Vagina (tissue), 2 donors: ENCODE results near the gene ZNF407. TPM values are rescaled to one million over a fixed set of nuclear protein-coding genes. Genes with fewer than 3 reads are reported as not detected.

Experiments
- DNase-seq, 2 donors: peaks; one replicate each; pipeline ENCODE4 v3.0.0-alpha.2; 2017; ENCODE audit errors: extremely low spot score in 2 of 2
- H3K27ac ChIP-seq: fragments of 200-600 bp; sonication (generic); one replicate; pipeline ENCODE4 v1.5.1; 2019
- H3K27me3 ChIP-seq: fragments of 200-600 bp; sonication (generic); one replicate; pipeline ENCODE4 v1.5.1; 2019
- H3K36me3 ChIP-seq, 2 donors: fragments of 200-600 bp; sonication (generic); one replicate each; pipeline ENCODE4 v1.5.1; 2017 to 2019
- H3K4me1 ChIP-seq: fragments of 200-600 bp; sonication (generic); one replicate; pipeline ENCODE4 v1.5.1; 2019
- H3K4me3 ChIP-seq, 2 donors: fragments of 200-600 bp; sonication (generic); 1 replicate in 1 of 2; 2 replicates in 1 of 2; pipeline ENCODE4 v1.5.1; 2016 to 2019
- H3K9me3 ChIP-seq: fragments of 200-600 bp; sonication (generic); one replicate; pipeline ENCODE4 v1.5.1; 2019
- POLR2A ChIP-seq, 2 donors: fragments of 450-650 bp; IDR thresholded peaks; one replicate each; pipeline ENCODE4 v1.6.1; 2017; ENCODE audit warnings: antibody characterized with exemption in 2 of 2, mild to moderate bottlenecking in 2 of 2, moderate library complexity in 2 of 2
- POLR2AphosphoS5 ChIP-seq, 2 donors: sonication (generic); formaldehyde crosslinking; IDR thresholded peaks; one replicate each; pipeline ENCODE4 v1.9.0; 2017; ENCODE audit warnings: antibody characterized with exemption in 2 of 2, mild to moderate bottlenecking in 2 of 2, low read depth in 1 of 2; ENCODE audit not compliant: insufficient read depth in 1 of 2
- intact Hi-C: fragments of 100-400 bp; cut with DNase I; formaldehyde crosslinking; loops from one replicate; pipeline ENCODE4 v1.15.1; 2023
- total RNA-seq: library from RNA; depleted of rRNA; stranded (reverse); fragments of >200 nt; gene quantifications from one replicate; pipeline ENCODE4 v1.2.3, GENCODE V29; 2016
- TF ChIP-seq, protein P1 (sequence below), 3 experiments: fragments of 450-650 bp in 2 of 3; fragments of 200-600 bp in 1 of 3; sonication (generic) in 1 of 3; IDR thresholded peaks; one replicate each; pipeline ENCODE4 v1.5.1; 2017 to 2019; ENCODE audit warnings: antibody characterized with exemption in 3 of 3, mild to moderate bottlenecking in 2 of 3, moderate library complexity in 2 of 3

Gene ZNF407
- total RNA-seq, 1 donor from 2014 or later, result 15.5 TPM

DNA sequence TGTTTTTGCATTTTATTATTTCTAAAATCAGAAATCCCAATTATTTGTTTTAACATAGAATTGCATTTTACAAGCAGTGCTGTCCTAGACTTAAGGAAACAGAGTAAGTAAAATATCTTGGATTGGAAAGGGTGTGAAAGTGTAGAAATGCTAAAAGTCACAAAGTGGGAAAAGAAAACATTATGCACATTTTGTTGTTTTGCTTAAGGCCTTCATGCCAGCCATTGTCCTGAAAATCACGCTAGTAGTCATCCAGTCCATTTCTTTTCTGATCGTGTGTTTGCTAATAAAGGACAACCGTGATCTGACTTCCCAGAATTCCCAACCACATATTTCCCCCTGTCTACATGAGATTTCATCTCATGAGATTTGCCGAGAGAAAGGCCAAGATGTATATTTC, 412.2 kb downstream of the ZNF407 start:
- intact Hi-C loops, result no loop called here
- TF ChIP-seq POLR2AphosphoS5 (IDR thresholded peaks at IDR 0.05; ENCODE audit: insufficient read depth in 1 of 2, low read depth in 1 of 2) (no peak), POLR2A (IDR thresholded peaks at IDR 0.05) (no peak)
- H3K27ac ChIP-seq, result no peak overlapping the region
- no peaks in the 10 kb centered on the region for H3K4me1 ChIP-seq
- DNase-seq, result no peak
- no peaks in the 10 kb centered on the region for H3K9me3 ChIP-seq
- no peaks in the 10 kb centered on the region for H3K36me3 ChIP-seq
- no peak overlapping the region for H3K4me3 ChIP-seq
- H3K27me3 ChIP-seq, result no peaks in the 10 kb centered on the region

- no peak for DNase-seq
- H3K9me3 ChIP-seq, result no peaks in the 10 kb centered on the region
- H3K4me1 ChIP-seq, result no peaks in the 10 kb centered on the region
- no peak overlapping the region for H3K4me3 ChIP-seq
- intact Hi-C loops, result no loop called here
- TF ChIP-seq POLR2AphosphoS5 (IDR thresholded peaks at IDR 0.05; ENCODE audit: insufficient read depth in 1 of 2, low read depth in 1 of 2), result no peak
- TF ChIP-seq POLR2A (IDR thresholded peaks at IDR 0.05), result no peak
- TF ChIP-seq, protein P1, sequence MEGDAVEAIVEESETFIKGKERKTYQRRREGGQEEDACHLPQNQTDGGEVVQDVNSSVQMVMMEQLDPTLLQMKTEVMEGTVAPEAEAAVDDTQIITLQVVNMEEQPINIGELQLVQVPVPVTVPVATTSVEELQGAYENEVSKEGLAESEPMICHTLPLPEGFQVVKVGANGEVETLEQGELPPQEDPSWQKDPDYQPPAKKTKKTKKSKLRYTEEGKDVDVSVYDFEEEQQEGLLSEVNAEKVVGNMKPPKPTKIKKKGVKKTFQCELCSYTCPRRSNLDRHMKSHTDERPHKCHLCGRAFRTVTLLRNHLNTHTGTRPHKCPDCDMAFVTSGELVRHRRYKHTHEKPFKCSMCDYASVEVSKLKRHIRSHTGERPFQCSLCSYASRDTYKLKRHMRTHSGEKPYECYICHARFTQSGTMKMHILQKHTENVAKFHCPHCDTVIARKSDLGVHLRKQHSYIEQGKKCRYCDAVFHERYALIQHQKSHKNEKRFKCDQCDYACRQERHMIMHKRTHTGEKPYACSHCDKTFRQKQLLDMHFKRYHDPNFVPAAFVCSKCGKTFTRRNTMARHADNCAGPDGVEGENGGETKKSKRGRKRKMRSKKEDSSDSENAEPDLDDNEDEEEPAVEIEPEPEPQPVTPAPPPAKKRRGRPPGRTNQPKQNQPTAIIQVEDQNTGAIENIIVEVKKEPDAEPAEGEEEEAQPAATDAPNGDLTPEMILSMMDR (IDR thresholded peaks at IDR 0.05), result no peak
- H3K27ac ChIP-seq, result no peak overlapping the region
- no peaks in the 10 kb centered on the region for H3K27me3 ChIP-seq
- H3K36me3 ChIP-seq, result no peaks in the 10 kb centered on the region
Measured at GRCh38 chr18:75010278-75010677, 412.6 kb downstream of the ZNF407 start.

DNA sequence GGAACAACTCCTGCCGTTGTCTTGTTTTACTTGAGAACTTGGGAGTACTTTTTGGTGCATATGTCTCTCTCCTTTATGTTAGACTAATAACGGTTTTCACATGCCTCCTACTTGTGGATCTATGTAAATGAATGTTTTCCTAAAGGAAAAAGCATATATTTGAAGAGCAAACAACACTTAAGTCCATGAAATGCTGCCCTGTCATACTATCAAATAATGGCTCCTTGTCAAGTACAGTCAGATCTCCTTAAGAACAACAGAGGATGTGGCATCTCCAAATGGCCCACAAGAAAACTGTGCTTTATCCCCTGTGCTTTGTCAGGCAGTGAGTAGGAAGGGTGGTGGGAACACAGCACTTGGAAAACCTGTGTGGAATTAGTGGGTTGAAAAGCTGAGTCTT, 413.0 kb downstream of the ZNF407 start:
- no peak for TF ChIP-seq POLR2AphosphoS5 (IDR thresholded peaks at IDR 0.05; ENCODE audit: insufficient read depth in 1 of 2, low read depth in 1 of 2)
- TF ChIP-seq POLR2A (IDR thresholded peaks at IDR 0.05), result no peak
- TF ChIP-seq, protein P1 (IDR thresholded peaks at IDR 0.05), result no peak
- H3K4me1 ChIP-seq, result no peaks in the 10 kb centered on the region
- intact Hi-C loops, result no loop called here
- no peak for DNase-seq
- no peak overlapping the region for H3K27ac ChIP-seq
- no peaks in the 10 kb centered on the region for H3K9me3 ChIP-seq
- H3K36me3 ChIP-seq, result no peaks in the 10 kb centered on the region
- no peaks in the 10 kb centered on the region for H3K27me3 ChIP-seq
- H3K4me3 ChIP-seq, result no peak overlapping the region

- no peak for DNase-seq
- Histone ChIP-seq H3K9me3 (no peaks in the 10 kb centered on the region), H3K4me3 (no peak overlapping the region), H3K36me3 (no peaks in the 10 kb centered on the region), H3K4me1 (no peaks in the 10 kb centered on the region), H3K27me3 (no peaks in the 10 kb centered on the region), H3K27ac (no peak overlapping the region)
- intact Hi-C loops, result no loop called here
- no peak for TF ChIP-seq POLR2AphosphoS5 (IDR thresholded peaks at IDR 0.05; ENCODE audit: insufficient read depth in 1 of 2, low read depth in 1 of 2)
- no peak for TF ChIP-seq POLR2A (IDR thresholded peaks at IDR 0.05)
- TF ChIP-seq, protein P1 (IDR thresholded peaks at IDR 0.05), result no peak
Measured at GRCh38 chr18:75016025-75016717, 418.5 kb downstream of the ZNF407 start.

DNA sequence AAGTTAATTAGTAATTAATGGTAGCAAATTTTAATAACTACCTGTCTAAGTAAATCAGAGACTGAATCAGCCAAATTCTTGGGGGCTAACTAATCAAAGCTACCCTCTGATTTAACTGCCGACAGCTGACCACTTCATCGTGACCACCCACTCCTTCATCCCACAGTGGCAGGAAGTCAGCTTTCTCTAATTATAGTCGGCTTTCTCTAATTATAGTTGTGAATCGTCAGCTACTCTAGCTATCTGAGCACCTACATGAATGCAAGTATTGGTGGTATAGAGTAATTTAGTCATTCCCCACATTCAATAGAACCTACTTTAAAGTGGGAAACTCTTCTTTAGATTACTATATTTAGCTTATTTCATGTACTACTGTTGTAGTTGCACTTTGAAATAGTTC, 425.8 kb downstream of the ZNF407 start:
- TF ChIP-seq POLR2AphosphoS5 (IDR thresholded peaks at IDR 0.05; ENCODE audit: insufficient read depth in 1 of 2, low read depth in 1 of 2), result no peak
- no peak for TF ChIP-seq POLR2A (IDR thresholded peaks at IDR 0.05)
- TF ChIP-seq, protein P1 (IDR thresholded peaks at IDR 0.05), result no peak
- H3K36me3 ChIP-seq, result no peaks in the 10 kb centered on the region
- DNase-seq, result no peak
- no peaks in the 10 kb centered on the region for H3K4me1 ChIP-seq
- no peak overlapping the region for H3K4me3 ChIP-seq
- H3K9me3 ChIP-seq, result no peaks in the 10 kb centered on the region
- H3K27me3 ChIP-seq, result no peaks in the 10 kb centered on the region
- no peak overlapping the region for H3K27ac ChIP-seq
- intact Hi-C loops, result loop anchor here (5.0 kb wide), 1 partner anchor 561 kb away; no protein-coding TSS in a partner anchor
